Retinal pigment epithelial cell (primary cell): ENCODE results near the gene HMG20A.
A peak's percentile ranks its signal among the peaks of the same experiment; 100 is the strongest.

Experiments
- DNase-seq: peaks from one replicate; pipeline ENCODE4 v3.0.0-alpha.2; 2010; ENCODE audit warnings: low read depth
- H3K4me3 ChIP-seq: 2 replicates; pipeline ENCODE4 v1.5.1; 2011; ENCODE audit warnings: mild to moderate bottlenecking, low read length, control low read depth, moderate library complexity
- CTCF ChIP-seq: conservative IDR thresholded peaks from 2 replicates; pipeline ENCODE4 v1.5.1; 2011; ENCODE audit warnings: low read depth, low read length, control low read depth, inconsistent platforms

The HMG20A gene

GRCh38 chr15:77418966-77419835 lies 1.5 kb upstream of the HMG20A start:
- no peak for DNase-seq
- peak overlapping the region; percentile 82 for H3K4me3 ChIP-seq
- TF ChIP-seq CTCF: no peak

- TF ChIP-seq CTCF: no peak
- DNase-seq: peak; percentile 94
- peak within 1 kb of the TSS; percentile 92 for H3K4me3 ChIP-seq
Measured at GRCh38 chr15:77419836-77420609, 665 bp upstream of the HMG20A start, which contains the start of gene PEAK1. Gene PEAK1 (minus strand): TSS chr15:77420104. CDS start chr15:77181926, 238,178 bp downstream.

- TF ChIP-seq CTCF: no peak
- peak overlapping the region; percentile 92 for H3K4me3 ChIP-seq
- no peak for DNase-seq
Measured at GRCh38 chr15:77421370-77421700, 647 bp downstream of the HMG20A start.

GRCh38 chr15:77425104-77425503 lies 4.4 kb downstream of the HMG20A start:
- DNase-seq: no peak
- no peak for TF ChIP-seq CTCF
- H3K4me3 ChIP-seq: no peak overlapping the region

- no peak for TF ChIP-seq CTCF
- no peak overlapping the region for H3K4me3 ChIP-seq
- DNase-seq: no peak
Measured at GRCh38 chr15:77426377-77426776, 5.7 kb downstream of the HMG20A start.

GRCh38 chr15:77426871-77427270 lies 6.2 kb downstream of the HMG20A start:
- TF ChIP-seq CTCF: no peak
- H3K4me3 ChIP-seq: no peak overlapping the region
- DNase-seq: no peak
